D341Med (cell line): Measurements from ENCODE around the gene KLRC3.
"Not testable (repeated sequence)": the region's sequence is repeated elsewhere in the genome, so short reads cannot be mapped to it uniquely, and the experiment has no call there.

Source experiments
- DNase-seq: peaks from one replicate; pipeline ENCODE4 v3.0.0; 2012; ENCODE audit warnings: low spot score

KLRC3 gene

DNA sequence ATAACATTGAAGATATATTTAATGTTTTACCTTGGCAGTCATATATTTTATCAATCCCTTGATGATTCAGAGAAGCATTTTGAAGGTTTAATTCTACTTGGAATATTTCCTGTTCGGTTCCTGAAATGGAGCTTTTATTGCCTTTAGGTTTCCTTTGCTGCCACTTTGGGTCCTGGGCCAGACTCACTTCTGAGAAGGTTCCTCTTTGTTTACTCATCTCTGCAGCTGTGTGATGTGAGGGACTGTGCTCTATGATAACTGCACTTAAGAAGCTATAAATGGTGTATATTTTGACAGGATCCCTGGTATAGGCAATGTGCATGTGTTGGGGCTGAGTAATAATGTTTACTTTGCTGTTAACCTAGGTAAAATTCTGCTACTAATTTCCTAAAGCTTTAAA, at the start of gene KLRC3:
Gene KLRC3 (minus strand): TSS at position 262 of the 400 bp plus-strand sequence. CDS start 45 bp downstream, at position 217.
- not testable (repeated sequence) for DNase-seq

DNA sequence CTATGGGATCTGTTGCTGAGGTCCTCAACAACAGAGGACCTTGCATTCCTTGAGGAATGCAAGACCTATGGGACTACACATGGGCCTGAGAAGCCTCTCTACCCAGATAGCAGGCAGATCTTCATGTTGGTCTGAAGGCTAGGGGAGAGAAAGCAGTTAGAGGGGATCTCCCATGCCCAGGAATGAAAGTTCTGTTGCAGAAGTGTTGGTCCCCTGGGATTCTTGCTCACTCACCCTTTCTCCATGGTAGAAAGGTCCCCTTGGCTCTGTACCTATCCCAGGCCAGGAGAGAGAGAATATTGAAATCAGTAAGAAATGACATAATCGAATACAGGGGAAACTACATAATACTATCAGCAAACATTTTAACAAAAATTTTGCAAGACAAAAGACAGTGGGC, 49.3 kb upstream of the KLRC3 start:
- no peak for DNase-seq

DNA sequence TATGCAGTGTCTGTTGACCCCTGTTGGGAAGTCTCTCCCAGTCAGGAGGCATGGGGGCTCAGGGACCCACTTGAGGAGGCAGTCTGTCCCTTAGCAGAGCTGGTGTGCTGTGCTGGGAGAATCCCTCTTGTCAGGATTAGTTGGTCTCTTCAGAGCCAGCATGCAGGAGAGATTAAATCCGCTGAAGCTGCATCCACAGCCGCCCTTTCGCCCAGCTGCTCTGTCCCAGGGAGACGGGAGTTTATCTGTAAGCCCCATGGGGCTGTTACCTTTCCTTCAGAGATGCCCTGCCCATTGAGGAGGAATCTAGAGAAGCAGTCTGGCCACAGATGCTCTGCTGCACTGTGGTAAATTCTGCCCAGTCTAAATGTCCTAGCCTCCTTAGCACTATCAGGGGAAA, 45.9 kb upstream of the KLRC3 start:
- DNase-seq: peak; percentile 56

DNA sequence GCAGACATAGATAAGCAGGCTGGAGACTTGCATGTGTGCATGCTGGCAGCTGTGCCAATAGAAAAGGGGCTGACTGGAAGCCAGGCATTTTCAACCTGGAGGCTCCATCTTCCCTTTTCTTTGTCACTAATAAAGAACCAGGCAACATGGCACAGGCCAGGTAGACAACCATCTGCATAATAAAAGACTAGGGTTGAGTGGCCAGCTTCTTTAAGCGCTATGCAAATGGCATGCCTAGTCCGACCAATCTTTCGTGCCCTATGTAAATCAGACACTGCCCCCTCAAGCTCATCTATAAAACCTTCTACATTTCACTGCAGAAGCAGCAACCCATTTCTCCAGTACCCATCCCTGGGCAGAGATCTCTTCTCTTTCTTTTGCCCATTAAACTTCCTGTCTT, 37.4 kb upstream of the KLRC3 start:
- no peak for DNase-seq

DNA sequence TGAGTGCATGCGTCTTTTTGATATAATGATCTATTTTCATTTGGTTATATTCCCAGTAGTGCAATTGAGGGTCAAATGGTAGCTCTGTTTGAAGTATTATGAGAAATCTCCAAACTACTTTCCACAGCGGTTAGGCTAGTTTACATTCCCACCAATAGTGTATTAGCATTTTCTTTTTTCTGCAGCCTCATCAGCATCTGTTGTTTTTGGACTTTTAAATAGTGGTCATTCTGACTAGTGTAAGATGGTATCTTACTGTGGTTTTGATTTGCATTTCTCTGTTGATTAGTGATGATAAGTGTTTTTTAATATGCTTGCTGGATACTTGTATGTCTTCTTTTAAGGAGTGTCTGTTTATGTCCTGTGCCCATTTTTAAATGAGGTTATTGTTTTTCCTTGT, 36.5 kb upstream of the KLRC3 start:
- no peak for DNase-seq

DNA sequence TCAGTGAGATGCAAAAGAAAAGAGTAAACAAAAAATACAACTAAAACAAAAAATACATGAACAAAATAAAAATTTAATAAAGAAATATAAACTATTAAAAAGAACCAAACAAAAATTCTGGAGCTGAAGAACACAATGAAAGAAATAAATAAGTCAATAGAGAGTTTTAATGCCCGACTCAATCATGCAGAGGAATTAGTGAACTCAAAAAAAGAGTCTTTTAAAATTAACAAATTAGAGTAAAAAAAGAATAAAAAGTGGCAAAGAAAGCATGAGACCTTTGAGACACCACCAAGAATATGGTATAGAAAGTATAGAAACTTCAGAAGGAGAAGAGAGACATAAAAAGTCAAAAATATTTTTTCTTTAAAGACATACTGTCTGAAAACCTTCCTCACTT, 35.4 kb upstream of the KLRC3 start:
- no peak for DNase-seq

DNA sequence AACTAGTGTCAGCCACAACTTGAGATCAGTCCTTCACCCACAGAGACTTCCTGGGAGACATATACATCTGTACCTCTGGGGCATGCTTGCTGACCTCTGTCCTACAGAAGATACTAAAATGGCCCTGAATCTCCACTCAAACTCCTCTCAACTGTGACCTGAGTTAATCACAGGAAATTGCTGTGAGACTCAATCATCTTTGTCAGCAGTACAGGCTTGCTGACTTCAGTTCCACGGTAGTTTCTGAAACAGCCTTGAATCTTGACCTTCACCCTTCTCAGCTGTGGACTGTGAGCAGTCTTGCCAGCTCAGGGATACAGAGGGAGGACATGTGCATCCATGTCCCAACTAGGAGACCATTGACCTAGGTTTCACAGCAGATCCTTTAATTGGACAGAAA, 34.1 kb upstream of the KLRC3 start:
- no peak for DNase-seq

DNA sequence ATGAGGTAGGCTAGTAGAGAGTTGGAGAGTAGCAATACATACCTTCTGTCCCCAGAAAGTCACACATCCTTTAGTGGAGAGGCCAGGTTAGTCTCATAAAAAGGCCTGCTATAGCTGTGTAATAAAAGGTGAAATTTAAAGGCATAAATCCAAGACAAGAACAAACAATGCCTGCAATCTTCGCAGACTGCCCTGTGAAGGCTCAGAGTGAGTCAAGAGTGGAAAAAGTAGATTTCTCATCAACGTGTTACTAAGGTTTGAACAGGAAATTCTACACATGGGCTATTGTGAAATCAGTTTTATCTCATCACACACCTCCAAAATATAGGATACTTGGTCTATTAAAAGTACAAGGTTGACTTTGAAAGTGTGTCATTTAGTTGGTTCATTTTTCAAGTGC, 32.8 kb upstream of the KLRC3 start, which contains the start of gene KLRC1:
Gene KLRC1 (minus strand): TSS at position 222 of the 400 bp plus-strand sequence. CDS start 2,221 bp downstream, outside the sequence.
- no peak for DNase-seq

DNA sequence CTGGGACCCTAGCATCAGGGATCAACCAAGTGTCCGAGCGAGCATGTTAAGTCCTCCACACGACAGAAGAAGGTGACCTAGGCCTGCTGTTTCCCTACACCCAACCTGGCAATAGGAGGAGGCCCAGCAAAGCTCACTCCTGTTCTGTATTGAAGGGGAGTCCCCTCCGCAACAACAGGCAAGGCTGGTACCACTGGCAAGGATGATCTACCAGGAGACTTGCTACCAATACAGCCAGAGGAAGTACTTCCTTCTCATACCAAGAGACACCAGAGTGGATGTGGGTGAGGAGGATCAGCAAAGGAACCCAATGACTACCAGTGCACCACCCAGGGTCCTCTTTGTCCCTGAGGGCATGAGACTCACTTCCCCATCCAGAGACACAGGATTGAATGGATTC, 27.8 kb upstream of the KLRC3 start:
- DNase-seq: no peak

DNA sequence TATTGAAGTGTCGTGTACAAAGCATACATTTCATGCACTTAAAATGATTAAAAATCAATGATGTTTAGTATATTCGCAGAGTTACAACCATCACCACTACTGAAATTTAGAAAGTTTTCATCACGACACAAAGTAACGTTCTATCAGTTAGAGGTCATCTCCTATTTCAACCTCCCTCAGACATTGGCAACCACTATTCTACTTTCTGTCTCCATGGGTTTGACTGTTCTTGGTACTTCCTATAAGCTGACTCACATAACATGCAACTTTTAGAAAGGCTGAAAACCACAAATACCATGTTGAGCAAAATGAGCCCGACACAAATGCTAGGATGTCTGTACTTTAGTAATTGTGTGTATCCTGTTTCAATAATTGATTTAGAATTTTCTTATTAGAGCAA, 25.7 kb upstream of the KLRC3 start:
- not testable (repeated sequence) for DNase-seq

DNA sequence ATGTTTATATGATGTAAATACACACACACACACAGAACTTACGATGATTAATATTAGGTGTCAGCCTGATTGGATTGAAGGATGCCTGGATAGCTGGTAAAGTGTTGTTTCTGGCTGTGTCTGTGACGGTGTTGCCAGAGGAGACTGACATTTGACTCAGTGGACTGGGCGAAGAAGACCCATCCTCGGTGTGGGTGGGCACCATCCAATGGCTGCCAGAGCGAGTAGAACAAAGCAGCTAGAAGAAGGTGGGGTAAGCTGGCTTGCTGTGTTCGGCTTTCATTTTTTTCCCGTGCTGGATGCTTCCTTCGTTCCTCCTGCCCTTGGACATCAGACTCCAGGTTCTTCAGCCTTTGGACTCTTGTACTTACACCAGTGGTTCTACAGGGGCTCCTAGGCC, 20.7 kb upstream of the KLRC3 start:
- not testable (repeated sequence) for DNase-seq

DNA sequence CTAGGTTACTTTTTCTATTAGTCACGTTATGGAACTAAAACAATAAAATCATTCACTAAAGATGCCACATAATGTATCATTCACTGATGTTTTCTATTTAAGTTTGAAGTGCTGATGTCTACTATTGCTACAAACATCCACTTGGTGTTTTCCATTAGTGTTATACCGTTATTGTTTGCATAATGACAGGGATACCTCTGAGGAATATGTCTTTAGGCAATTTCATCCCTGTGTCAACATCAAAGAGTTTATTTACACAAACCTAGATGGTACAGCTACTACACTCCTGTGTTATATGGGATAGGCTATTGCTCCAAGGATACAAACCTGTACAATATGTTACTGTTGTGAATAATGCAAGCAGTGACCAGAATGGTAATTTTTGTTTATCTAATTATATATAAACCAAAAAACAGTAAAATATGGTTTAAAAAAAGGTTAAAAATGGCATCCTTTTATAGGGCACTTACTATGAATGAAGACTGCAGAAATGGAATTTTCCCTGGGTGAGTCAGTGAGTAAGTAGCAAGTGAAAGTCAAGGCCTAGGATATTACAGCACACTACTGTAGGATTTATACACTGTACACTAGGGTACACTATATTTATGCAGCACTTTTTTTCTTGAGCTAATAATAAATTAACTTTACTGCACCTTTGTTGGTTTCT, 19.3 kb upstream of the KLRC3 start:
- DNase-seq: not testable (repeated sequence)

DNA sequence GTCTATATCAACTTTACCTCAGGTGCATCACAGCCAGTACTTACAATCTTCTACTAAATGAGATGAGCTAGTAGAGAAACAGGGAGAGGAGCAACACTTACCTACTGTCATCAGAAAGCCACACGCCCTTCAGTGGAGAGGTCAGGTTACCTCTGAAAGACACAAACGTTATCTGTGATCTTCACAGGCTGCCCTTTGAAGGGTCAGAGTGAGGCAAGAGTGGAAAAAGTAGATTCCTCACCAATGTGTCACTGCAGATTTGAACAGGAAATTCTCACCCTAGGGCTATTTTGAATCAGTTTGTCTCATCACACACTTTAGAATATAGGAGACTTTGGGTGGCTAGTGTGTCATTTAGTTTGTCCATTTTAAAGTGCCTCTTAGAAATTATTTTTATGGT, 17.2 kb upstream of the KLRC3 start:
- DNase-seq: not testable (repeated sequence)

DNA sequence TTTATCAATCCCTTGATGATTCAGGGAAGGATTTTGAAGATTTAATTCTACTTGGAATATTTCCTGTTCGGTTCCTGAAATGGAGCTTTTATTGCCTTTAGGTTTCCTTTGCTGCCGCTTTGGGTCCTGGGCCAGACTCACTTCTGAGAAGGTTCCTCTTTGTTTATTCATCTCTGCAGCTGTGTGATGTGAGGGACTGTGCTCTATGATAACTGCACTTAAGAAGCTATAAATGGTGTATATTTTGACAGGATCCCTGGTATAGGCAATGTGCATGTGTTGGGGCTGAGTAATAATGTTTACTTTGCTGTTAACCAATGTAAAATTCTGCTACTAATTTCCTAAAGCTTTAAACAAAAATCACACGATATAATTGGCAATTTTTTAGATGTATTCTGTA, 15.4 kb upstream of the KLRC3 start, which contains the start of gene KLRC2:
Gene KLRC2 (minus strand): TSS at position 195 of the 400 bp plus-strand sequence. CDS start 24 bp downstream, at position 171.
- DNase-seq: not testable (repeated sequence)

DNA sequence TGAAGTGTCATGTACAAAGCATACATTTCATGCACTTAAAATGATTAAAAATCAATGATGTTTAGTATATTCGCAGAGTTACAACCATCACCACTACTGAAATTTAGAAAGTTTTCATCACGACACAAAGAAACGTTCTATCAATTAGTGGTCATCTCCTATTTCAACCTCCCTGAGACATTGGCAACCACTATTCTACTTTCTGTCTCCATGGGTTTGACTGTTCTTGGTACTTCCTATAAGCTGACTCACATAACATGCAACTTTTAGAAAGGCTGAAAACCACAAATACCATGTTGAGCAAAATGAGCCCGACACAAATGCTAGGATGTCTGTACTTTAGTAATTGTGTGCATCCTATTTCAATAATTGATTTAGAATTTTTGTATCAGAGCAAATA, 10.2 kb upstream of the KLRC3 start:
- not testable (repeated sequence) for DNase-seq

DNA sequence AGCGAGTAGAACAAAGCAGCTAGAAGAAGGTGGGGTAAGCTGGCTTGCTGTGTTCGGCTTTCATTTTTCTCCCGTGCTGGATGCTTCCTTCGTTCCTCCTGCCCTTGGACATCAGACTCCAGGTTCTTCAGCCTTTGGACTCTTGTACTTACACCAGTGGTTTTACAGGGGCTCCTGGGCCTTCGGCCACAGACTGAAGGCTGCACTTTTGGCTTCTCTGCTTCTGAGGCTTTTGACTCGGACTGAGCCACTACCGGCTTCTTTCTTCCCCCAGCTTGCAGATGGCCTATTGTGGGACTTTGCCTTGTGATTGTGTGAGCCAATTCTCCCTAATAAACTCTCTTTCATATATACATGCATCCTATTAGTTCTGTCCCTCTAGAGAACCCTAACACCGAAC, 5.5 kb upstream of the KLRC3 start:
- not testable (repeated sequence) for DNase-seq

DNA sequence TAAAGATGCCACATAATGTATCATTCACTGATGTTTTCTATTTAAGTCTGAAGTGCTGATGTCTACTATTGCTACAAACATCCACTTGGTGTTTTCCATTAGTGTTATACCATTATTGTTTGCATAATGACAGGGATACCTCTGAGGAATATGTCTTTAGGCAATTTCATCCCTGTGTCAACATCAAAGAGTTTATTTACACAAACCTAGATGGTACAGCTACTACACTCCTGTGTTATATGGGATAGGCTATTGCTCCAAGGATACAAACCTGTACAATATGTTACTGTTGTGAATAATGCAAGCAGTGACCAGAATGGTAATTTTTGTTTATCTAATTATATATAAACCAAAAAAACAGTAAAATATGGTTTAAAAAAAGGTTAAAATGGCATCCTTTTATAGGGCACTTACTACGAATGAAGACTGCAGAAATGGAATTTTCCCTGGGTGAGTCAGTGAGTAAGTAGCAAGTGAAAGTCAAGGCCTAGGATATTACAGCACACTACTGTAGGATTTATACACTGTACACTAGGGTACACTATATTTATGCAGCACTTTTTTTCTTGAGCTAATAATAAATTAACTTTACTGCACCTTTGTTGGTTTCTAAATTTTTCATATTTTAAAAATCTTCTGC, 4.0 kb upstream of the KLRC3 start:
- not testable (repeated sequence) for DNase-seq

DNA sequence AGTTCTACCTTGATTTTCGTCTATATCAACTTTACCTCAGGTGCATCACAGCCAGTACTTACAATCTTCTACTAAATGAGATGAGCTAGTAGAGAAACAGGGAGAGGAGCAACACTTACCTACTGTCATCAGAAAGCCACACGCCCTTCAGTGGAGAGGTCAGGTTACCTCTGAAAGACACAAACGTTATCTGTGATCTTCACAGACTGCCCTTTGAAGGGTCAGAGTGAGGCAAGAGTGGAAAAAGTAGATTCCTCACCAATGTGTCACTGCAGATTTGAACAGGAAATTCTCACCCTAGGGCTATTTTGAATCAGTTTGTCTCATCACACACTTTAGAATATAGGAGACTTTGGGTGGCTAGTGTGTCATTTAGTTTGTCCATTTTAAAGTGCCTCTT, 1.8 kb upstream of the KLRC3 start:
- DNase-seq: not testable (repeated sequence)

DNA sequence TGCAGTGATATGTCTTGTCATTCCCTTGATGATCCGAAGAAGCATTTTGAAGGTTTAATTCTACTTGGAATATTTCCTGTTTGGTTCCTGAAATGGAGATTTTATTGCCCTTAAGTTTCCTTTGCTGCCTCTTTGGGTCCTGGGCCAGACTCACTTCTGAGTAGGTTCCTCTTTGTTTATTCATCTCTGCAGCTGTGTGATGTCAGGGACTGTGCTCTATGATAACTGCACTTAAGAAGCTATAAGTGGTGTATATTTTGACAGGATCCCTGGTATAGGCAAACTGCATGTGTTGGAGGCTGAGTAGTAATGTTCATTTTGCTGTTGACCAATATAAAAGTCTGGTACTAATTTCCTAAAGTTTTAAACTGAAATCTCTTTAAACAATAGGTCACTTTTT, 11.0 kb downstream of the KLRC3 start, which contains the start of gene KLRC4:
Gene KLRC4 (minus strand): TSS at position 366 of the 400 bp plus-strand sequence. CDS start 182 bp downstream, at position 184.
- DNase-seq: no peak

DNA sequence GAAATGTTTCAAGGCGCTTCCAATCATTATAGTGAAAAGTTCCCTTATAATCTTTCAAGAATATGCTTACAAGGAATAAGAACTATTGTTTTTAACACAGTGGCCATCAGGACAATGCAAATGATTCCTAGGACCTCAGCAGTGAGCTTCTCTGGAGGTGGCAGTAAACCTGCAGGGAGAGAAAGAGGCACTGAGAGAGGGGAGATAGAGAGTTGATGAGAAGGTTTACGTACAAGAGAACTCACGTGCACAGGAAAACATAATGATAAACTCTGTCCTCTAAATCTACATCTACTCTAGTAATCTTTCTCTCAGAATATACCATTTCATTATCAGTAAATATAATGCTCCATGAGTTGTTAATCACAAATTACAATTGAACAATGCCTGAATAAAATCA, 11.6 kb downstream of the KLRC3 start:
- no peak for DNase-seq

DNA sequence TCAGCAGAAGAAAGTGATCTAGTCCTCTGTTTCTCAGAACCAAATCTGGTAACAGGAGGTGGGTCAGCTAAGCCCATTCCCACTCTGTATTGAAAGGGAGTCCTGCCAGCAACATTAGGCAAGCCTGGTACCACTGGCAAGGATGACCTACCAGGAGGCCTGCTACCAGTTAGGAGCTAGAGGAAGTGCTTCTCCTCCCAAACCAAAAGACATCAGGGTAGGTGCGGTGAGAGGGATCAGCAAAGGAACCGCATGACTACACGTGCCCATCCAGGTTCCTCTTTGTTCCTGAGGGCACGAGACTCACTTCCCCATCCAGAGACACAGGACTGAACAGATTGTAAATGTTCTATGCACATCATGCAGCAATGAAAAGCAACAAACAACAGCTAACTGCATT, 13.7 kb downstream of the KLRC3 start:
- DNase-seq: no peak

DNA sequence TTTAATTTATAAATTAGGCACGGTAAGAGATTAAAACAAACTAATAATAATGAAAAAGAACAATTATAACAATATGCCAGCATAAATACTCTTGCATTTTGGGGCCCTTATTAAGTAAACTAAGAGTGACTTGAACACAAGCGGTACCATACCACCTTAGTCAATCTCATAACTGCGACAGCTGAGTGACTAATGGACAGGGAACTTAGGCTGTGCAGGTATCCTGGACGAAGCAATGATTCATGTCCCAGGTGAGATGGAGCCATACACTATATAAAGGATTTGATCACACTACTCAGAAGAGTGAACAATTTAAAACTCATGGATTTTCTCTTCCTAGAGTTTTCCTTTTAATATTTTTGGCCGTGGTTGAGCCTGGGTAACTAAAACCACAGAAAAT, 15.1 kb downstream of the KLRC3 start:
- no peak for DNase-seq

DNA sequence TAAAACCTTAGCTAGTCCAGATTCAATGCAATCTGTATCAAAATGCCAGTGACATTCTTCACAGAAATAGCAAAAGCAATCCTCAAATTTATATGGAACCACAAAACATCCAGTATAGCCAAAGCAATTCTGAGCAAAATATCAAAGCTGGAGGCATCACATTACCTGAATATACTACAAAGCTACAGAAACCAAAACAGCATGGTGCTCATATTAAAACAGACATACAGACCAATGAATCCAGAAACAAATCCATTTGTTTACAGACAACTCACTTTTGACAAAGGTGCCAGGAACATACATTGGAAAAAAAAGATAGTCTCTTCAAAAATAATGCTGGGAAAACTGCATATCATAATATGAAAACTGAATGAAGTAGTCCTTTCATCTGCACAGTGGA, 15.6 kb downstream of the KLRC3 start:
- no peak for DNase-seq

DNA sequence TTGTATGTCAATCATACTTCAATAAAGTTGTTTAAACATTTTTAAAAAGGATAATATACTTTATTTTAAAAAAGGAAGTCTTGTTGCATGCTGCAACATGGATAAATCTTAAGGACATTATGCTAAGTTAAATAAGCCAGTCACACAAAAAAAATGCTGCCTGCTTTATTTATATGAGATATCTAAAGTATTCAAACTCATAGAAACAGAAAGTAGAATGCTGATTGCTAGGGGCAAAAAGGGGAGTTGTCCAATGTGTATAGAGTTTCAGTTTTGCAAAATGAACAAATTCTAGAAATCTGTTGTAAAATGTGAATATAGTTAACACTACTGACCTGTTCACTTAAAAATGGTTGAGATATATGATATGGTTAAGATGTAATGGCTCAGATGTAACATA, 19.6 kb downstream of the KLRC3 start:
- no peak for DNase-seq
